ENCODE data around the gene C10orf71.

The C10orf71 gene

DNA sequence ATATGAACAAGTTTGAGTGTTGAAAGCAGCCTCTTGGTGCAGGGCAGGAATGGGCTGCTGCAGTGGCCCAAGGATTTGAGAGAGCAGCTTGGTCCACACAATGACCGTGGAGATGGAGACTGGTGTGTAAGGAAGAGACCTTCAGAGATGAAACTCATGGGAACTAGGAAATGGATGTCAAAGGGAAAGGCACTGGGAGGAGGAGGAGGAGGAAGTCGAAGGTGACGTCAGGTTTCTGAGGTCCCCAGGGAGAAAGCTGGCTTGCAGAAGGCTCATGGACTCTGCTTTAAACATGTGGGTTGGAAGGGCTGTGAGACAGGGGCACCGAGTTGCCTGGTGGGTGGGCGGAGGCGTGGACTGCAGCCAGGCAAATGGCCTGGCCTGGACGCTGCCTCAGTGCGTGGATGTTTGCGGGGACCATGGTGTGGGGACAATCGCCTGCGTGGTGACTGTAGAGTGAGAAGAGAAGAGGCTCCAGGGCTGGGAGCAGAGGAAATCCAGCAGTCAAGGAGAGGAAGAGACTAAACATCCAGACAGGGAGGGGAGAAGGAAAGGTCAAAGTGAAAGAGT, 14.6 kb downstream of the C10orf71 start:
- DNase-seq (ENCODE audit: extremely low spot score): no peak
- ChIA-PET CTCF (no interaction called here), POLR2A (no interaction called here)
- TF ChIP-seq, protein P1, sequence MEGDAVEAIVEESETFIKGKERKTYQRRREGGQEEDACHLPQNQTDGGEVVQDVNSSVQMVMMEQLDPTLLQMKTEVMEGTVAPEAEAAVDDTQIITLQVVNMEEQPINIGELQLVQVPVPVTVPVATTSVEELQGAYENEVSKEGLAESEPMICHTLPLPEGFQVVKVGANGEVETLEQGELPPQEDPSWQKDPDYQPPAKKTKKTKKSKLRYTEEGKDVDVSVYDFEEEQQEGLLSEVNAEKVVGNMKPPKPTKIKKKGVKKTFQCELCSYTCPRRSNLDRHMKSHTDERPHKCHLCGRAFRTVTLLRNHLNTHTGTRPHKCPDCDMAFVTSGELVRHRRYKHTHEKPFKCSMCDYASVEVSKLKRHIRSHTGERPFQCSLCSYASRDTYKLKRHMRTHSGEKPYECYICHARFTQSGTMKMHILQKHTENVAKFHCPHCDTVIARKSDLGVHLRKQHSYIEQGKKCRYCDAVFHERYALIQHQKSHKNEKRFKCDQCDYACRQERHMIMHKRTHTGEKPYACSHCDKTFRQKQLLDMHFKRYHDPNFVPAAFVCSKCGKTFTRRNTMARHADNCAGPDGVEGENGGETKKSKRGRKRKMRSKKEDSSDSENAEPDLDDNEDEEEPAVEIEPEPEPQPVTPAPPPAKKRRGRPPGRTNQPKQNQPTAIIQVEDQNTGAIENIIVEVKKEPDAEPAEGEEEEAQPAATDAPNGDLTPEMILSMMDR (IDR thresholded peaks at IDR 0.05; ENCODE audit: control extremely low read depth, extremely low read depth, low read depth, missing control alignments): no peak

DNA sequence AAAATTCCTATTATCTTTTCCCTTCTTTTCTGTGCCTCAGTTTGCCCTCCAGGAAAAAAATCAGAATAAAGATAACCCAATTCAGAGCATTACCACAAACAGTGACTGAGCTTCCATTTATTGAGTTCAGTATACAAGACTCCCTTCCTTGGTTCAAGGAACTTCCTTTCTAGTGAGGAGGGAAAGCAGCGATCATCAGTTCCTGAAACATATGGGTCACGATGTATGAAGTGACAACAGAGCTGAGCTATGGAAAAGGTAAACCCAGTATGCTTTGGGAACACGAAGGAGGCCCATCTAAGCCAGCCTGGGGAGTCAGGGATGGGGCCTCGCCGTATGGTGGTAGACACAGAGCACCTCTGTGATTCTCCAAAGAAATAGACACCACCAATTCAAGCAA, 15.8 kb downstream of the C10orf71 start:
- no peak for DNase-seq (ENCODE audit: extremely low spot score)
- TF ChIP-seq, protein P1 (IDR thresholded peaks at IDR 0.05; ENCODE audit: control extremely low read depth, extremely low read depth, low read depth, missing control alignments): no peak
- POLR2A ChIA-PET: no interaction called here
- CTCF ChIA-PET: interaction anchor here (1.1 kb wide), 1 partner anchor 9 kb away, joined by 3 read pairs; no protein-coding TSS in a partner anchor

DNA sequence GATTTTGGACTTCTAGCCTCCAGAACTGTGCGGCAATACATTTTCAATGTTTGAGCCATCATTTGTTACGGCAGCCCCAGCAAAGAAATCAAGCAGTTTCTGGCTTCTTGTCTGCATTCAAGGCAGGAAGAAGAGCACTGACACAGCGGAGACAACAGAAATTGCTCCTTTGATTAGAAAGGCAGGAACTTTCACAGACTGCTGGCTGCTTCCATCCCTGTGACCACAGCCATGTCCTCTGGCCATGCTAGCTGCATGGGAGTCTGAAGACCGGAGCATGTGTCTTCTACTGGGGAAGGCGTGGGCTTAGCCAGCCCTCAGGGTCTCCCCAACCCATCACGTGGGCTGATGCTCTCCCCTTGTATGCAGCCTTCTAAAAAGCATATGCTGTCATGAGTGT, 19.1 kb downstream of the C10orf71 start:
- CTCF ChIA-PET: no interaction called here
- TF ChIP-seq, protein P1 (IDR thresholded peaks at IDR 0.05; ENCODE audit: control extremely low read depth, extremely low read depth, low read depth, missing control alignments): no peak
- POLR2A ChIA-PET: no interaction called here
- DNase-seq (ENCODE audit: extremely low spot score): no peak

DNA sequence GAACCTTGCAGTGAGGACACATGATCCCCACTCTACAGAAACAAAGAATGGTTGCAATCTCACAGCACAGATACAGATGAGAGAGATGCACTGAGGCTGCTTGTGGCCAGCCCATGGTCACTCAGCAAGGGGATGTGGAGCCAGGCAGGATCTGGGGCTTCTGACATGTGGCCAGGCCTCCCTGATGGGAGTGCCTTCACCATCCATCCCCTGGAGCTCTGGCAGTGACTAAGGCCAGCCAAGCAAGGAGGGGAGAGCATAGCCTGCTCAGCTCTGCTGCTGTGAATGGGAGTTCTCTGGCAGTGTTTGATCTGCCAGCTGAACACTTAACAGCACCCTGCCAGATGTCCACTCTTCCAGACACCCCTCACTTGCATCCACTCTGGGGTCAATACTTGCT, 19.8 kb downstream of the C10orf71 start:
- ChIA-PET POLR2A (no interaction called here), CTCF (no interaction called here)
- DNase-seq (ENCODE audit: extremely low spot score): no peak
- TF ChIP-seq, protein P1 (IDR thresholded peaks at IDR 0.05; ENCODE audit: control extremely low read depth, extremely low read depth, low read depth, missing control alignments): no peak

DNA sequence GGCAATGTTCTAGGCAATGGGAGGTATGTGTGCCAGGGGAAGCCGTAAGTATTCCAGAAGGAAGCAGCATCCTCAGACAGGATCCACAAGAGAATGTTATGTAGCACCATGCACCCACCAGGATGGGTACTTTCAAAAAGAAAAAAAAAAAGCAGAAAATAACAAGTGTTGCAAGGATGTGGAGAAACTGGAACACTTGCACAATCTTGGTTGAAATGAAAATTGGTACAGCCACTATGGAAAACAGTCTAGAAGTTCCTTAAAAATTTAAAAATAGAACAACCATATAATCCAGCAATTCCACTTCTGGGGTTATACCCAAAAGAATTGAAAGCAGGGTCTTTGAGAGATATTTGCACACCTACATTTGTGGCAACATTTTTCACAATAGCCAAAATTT, 20.2 kb downstream of the C10orf71 start:
- TF ChIP-seq, protein P1 (IDR thresholded peaks at IDR 0.05; ENCODE audit: control extremely low read depth, extremely low read depth, low read depth, missing control alignments): no peak
- POLR2A ChIA-PET: no interaction called here
- DNase-seq (ENCODE audit: extremely low spot score): no peak
- CTCF ChIA-PET: interaction anchor here (1.2 kb wide), 1 partner anchor 23 kb away, joined by 4 read pairs; no protein-coding TSS in a partner anchor

DNA sequence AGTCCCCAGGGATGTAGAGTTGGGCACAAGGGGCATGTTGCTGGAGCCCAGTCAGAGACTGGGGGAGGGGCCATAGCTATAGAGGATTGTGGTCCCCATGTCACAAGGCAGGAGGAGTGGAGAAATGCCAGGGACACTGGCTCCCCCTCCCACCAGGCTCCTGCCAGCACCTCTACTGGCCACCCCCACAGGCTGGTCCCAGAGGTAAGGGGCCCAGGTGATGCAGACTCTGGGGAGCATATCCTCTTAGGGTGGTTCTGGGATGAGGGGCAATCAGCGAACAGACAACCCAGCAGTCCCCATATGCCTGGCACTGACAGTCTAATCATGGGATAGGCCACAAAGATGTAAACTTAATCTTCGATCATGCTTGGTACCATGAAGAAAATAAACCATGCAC, 21.2 kb downstream of the C10orf71 start:
- ChIA-PET CTCF (interaction anchor here (1.0 to 1.2 kb wide), 2 partner anchors 18 to 24 kb away, joined by 3 to 4 read pairs; no protein-coding TSS in a partner anchor), POLR2A (no interaction called here)
- TF ChIP-seq, protein P1 (IDR thresholded peaks at IDR 0.05; ENCODE audit: control extremely low read depth, extremely low read depth, low read depth, missing control alignments): no peak
- DNase-seq (ENCODE audit: extremely low spot score): no peak

Measured in GM10248 (cell line).